ENCODE data around the gene HFM1. TPM values are rescaled to one million over a fixed set of nuclear protein-coding genes. Genes with fewer than 3 reads are reported as not detected.

The HFM1 gene
- polyA plus RNA-seq, 1 of the 3 experiments (the other 2 are of a cell fraction), result 0.10 TPM

- H3K4me2 ChIP-seq, result no peak overlapping the region
- no peaks in the 10 kb centered on the region for H3K79me2 ChIP-seq (ENCODE audit: insufficient read depth)
- no peak overlapping the region for H3K27ac ChIP-seq (ENCODE audit: low read depth in 2 of 2, low read length in 1 of 2)
- ChIA-PET CTCF (no interaction called here), POLR2A (no interaction called here)
- H3F3A ChIP-seq (replicated peaks; ENCODE audit: insufficient read depth), result no peaks in the 10 kb centered on the region
- H4K20me1 ChIP-seq (ENCODE audit: insufficient read depth), result no peaks in the 10 kb centered on the region
- TF ChIP-seq EP300 (IDR thresholded peaks at IDR 0.05; ENCODE audit: borderline replicate concordance in 1 of 2, low read depth in 1 of 2, low read length in 1 of 2), result no peak
- TF ChIP-seq SIN3A (IDR thresholded peaks at IDR 0.05; ENCODE audit: borderline replicate concordance, low read depth, low read length), result no peak
- TF ChIP-seq FOSL2 (IDR thresholded peaks at IDR 0.05; ENCODE audit: borderline replicate concordance, low read depth), result no peak
- no peak for TF ChIP-seq RAD21 (IDR thresholded peaks at IDR 0.05; ENCODE audit: low read length)
- TF ChIP-seq GABPA (IDR thresholded peaks at IDR 0.05; ENCODE audit: low read depth), result no peak
- TF ChIP-seq FOXM1 (IDR thresholded peaks at IDR 0.05; ENCODE audit: low read depth), result no peak
- TF ChIP-seq TEAD4 (IDR thresholded peaks at IDR 0.05; ENCODE audit: borderline replicate concordance, insufficient read depth), result no peak
- TF ChIP-seq, protein P1, sequence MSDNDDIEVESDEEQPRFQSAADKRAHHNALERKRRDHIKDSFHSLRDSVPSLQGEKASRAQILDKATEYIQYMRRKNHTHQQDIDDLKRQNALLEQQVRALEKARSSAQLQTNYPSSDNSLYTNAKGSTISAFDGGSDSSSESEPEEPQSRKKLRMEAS (IDR thresholded peaks at IDR 0.05; ENCODE audit: low read depth), result no peak
- TF ChIP-seq ELF1 (IDR thresholded peaks at IDR 0.05), result no peak
- no peak for DNase-seq
- no peak overlapping the region for H3K4me3 ChIP-seq (ENCODE audit: low read depth in 2 of 2, low read length in 1 of 2)
- H3K9ac ChIP-seq, result no peak overlapping the region
- no peaks in the 10 kb centered on the region for H3K27me3 ChIP-seq (ENCODE audit: insufficient read depth)
- H3K36me3 ChIP-seq (replicated peaks in 1 of 2; ENCODE audit: control insufficient read depth in 1 of 2, insufficient read depth in 2 of 2, low read length in 1 of 2), result no peaks in the 10 kb centered on the region
- WGBS (ENCODE audit: low lambda C conversion rate), result 74% methylated on average over 3 of the region's 7 CpGs
- H2AFZ ChIP-seq (ENCODE audit: low read depth), result no peak overlapping the region
- no peaks in the 10 kb centered on the region for H3K9me3 ChIP-seq
- no peaks in the 10 kb centered on the region for H3K9me2 ChIP-seq
- no peaks in the 10 kb centered on the region for H3K4me1 ChIP-seq (ENCODE audit: control insufficient read depth in 1 of 2, insufficient read depth in 2 of 2, low read depth in 1 of 2, low read length in 1 of 2)
Observed at GRCh38 chr1:91338501-91338900, 66.1 kb downstream of the HFM1 start.

DNA sequence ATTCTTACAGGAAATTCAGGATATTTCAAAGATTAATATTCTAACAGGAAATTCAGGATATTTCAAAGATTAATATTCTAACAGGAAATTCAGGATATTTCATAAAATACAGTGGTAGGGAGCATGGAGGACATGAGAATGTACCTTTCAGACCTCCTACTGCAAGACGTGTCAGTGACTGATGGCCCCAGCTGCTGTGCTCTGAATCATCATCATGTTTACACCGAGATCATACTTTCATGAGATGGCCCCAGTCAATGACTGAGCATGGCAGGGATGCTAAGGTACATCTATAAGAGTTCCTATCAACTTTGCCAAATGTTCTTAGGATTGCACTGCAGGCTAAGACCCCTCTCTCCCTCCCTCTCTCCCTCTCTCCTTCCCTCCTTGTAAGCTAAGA, 69.0 kb downstream of the HFM1 start:
- TF ChIP-seq GABPA (IDR thresholded peaks at IDR 0.05; ENCODE audit: low read depth), result no peak
- TF ChIP-seq CHD2 (IDR thresholded peaks at IDR 0.05; ENCODE audit: low read length, partially characterized antibody), result no peak
- TF ChIP-seq, protein P2, sequence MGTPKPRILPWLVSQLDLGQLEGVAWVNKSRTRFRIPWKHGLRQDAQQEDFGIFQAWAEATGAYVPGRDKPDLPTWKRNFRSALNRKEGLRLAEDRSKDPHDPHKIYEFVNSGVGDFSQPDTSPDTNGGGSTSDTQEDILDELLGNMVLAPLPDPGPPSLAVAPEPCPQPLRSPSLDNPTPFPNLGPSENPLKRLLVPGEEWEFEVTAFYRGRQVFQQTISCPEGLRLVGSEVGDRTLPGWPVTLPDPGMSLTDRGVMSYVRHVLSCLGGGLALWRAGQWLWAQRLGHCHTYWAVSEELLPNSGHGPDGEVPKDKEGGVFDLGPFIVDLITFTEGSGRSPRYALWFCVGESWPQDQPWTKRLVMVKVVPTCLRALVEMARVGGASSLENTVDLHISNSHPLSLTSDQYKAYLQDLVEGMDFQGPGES (IDR thresholded peaks at IDR 0.05; ENCODE audit: low read depth, low read length), result no peak
- TF ChIP-seq TEAD4 (IDR thresholded peaks at IDR 0.05; ENCODE audit: borderline replicate concordance, insufficient read depth), result no peak
- TF ChIP-seq USF1 (IDR thresholded peaks at IDR 0.05; ENCODE audit: borderline replicate concordance, low read depth), result no peak
- no peaks in the 10 kb centered on the region for H3K9me3 ChIP-seq
- H3K27ac ChIP-seq (ENCODE audit: low read depth in 2 of 2, low read length in 1 of 2), result no peak overlapping the region
- H3K79me2 ChIP-seq (ENCODE audit: insufficient read depth), result no peaks in the 10 kb centered on the region
- no peaks in the 10 kb centered on the region for H4K20me1 ChIP-seq (ENCODE audit: insufficient read depth)
- H3K9ac ChIP-seq, result no peak overlapping the region
- 20% methylated on average over 1 of the region's 2 CpGs for WGBS (ENCODE audit: low lambda C conversion rate)
- H2AFZ ChIP-seq (ENCODE audit: low read depth), result no peak overlapping the region
- H3K4me2 ChIP-seq, result no peak overlapping the region
- no peak overlapping the region for H3K4me3 ChIP-seq (ENCODE audit: low read depth in 2 of 2, low read length in 1 of 2)
- no peaks in the 10 kb centered on the region for H3K36me3 ChIP-seq (replicated peaks in 1 of 2; ENCODE audit: control insufficient read depth in 1 of 2, insufficient read depth in 2 of 2, low read length in 1 of 2)
- ChIA-PET CTCF (no interaction called here), POLR2A (no interaction called here)
- H3K27me3 ChIP-seq (ENCODE audit: insufficient read depth), result no peaks in the 10 kb centered on the region
- H3K9me2 ChIP-seq, result no peaks in the 10 kb centered on the region
- no peaks in the 10 kb centered on the region for H3K4me1 ChIP-seq (ENCODE audit: control insufficient read depth in 1 of 2, insufficient read depth in 2 of 2, low read depth in 1 of 2, low read length in 1 of 2)
- no peaks in the 10 kb centered on the region for H3F3A ChIP-seq (replicated peaks; ENCODE audit: insufficient read depth)
- DNase-seq, result no peak
